SK-N-SH (cell line): ENCODE data around the gene CADPS2. TPM values are rescaled to one million over a fixed set of nuclear protein-coding genes. Genes with fewer than 3 reads are reported as not detected.

Experiments
- CTCF ChIA-PET: fragments of 300-600, 350-600 bp; formaldehyde crosslinking; extraction: SDS; loops from one replicate; lab custom pipeline; 2021; lab: Yijun Ruan, JAX
- POLR2A ChIA-PET: fragments of 350-600 bp; sonication (Branson Sonifier 250); formaldehyde crosslinking; extraction: SDS; loops from one replicate; lab custom pipeline; 2020; ENCODE audit warnings: antibody characterized with exemption, inconsistent platforms; lab: Yijun Ruan, JAX
- DNase-seq: peaks from one replicate; pipeline ENCODE4 v3.0.0; 2012
- H2AFZ ChIP-seq: fragments of 200-600 bp; sonication (generic); 2 replicates; pipeline ENCODE4 v1.8.1; 2016; ENCODE audit warnings: antibody characterized with exemption, mild to moderate bottlenecking, low read depth
- H3F3A ChIP-seq: fragments of 200-600 bp; sonication (generic); replicated peaks from 2 replicates; pipeline ENCODE3; 2016; ENCODE audit warnings: antibody characterized with exemption, mild to moderate bottlenecking; ENCODE audit not compliant: insufficient read depth
- H3K27ac ChIP-seq, 2 experiments: fragments of 200-500 bp in 1 of 2; fragments of 200-600 bp in 1 of 2; sonication (Bioruptor generic) in 1 of 2; sonication (generic), shearing (Covaris generic) in 1 of 2; 2 replicates each; pipeline versions ENCODE4 v1.5.1 to v1.6.1; 2014 to 2016; ENCODE audit warnings: low read depth in 2 of 2, inconsistent platforms in 1 of 2, low read length in 1 of 2, mild to moderate bottlenecking in 1 of 2, mixed read lengths in 1 of 2
- H3K27me3 ChIP-seq: fragments of 200-600 bp; sonication (generic), shearing (Covaris generic); 2 replicates; pipeline ENCODE4 v1.6.1; 2016; ENCODE audit warnings: mixed run types; ENCODE audit not compliant: insufficient read depth
- H3K36me3 ChIP-seq, 2 experiments: fragments of 200-500 bp in 1 of 2; fragments of 200-600 bp in 1 of 2; sonication (Bioruptor generic) in 1 of 2; sonication (generic) in 1 of 2; replicated peaks in 1 of 2; 2 replicates each; pipeline versions ENCODE3 to v1.5.1; 2014 to 2016; ENCODE audit warnings: low read length in 1 of 2, mild to moderate bottlenecking in 1 of 2; ENCODE audit not compliant: insufficient read depth in 2 of 2, control insufficient read depth in 1 of 2
- H3K4me1 ChIP-seq, 2 experiments: fragments of 200-500 bp in 1 of 2; fragments of 200-600 bp in 1 of 2; sonication (Bioruptor generic) in 1 of 2; sonication (generic), shearing (Covaris generic) in 1 of 2; 2 replicates each; pipeline versions ENCODE4 v1.5.1 to v1.6.1; 2014 to 2016; ENCODE audit warnings: low read depth in 1 of 2, low read length in 1 of 2, mixed run types in 1 of 2; ENCODE audit not compliant: insufficient read depth in 2 of 2, control insufficient read depth in 1 of 2
- H3K4me2 ChIP-seq: fragments of 200-600 bp; sonication (generic), shearing (Covaris generic); 2 replicates; pipeline ENCODE4 v1.6.1; 2017; ENCODE audit warnings: mixed run types
- H3K4me3 ChIP-seq, 2 experiments: fragments of 200-500 bp in 1 of 2; fragments of 200-600 bp in 1 of 2; sonication (Bioruptor generic) in 1 of 2; sonication (generic), shearing (Covaris generic) in 1 of 2; 2 replicates each; pipeline versions ENCODE4 v1.5.1 to v1.8.1; 2014 to 2016; ENCODE audit warnings: low read depth in 2 of 2, inconsistent platforms in 1 of 2, low read length in 1 of 2, mild to moderate bottlenecking in 1 of 2, mixed read lengths in 1 of 2, moderate library complexity in 1 of 2
- H3K79me2 ChIP-seq: fragments of 200-600 bp; sonication (generic); 2 replicates; pipeline ENCODE4 v1.8.1; 2017; ENCODE audit warnings: mild to moderate bottlenecking; ENCODE audit not compliant: insufficient read depth
- H3K9ac ChIP-seq: fragments of 200-600 bp; sonication (generic); 2 replicates; pipeline ENCODE4 v1.6.1; 2017; ENCODE audit warnings: mixed run types
- H3K9me2 ChIP-seq: fragments of 200-600 bp; sonication (generic); 2 replicates; pipeline ENCODE4 v1.6.1; 2017; ENCODE audit warnings: mixed run types
- H3K9me3 ChIP-seq: fragments of 200-600 bp; sonication (generic); 2 replicates; pipeline ENCODE4 v1.6.1; 2017; ENCODE audit warnings: mixed run types, mild to moderate bottlenecking, moderate library complexity
- H4K20me1 ChIP-seq: fragments of 200-600 bp; sonication (generic); 2 replicates; pipeline ENCODE4 v1.6.1; 2017; ENCODE audit warnings: mild to moderate bottlenecking, mixed run types; ENCODE audit not compliant: insufficient read depth
- CTCF ChIP-seq: fragments of 200-600 bp; sonication (generic); IDR thresholded peaks from 2 replicates; pipeline ENCODE4 v1.6.1; 2017; ENCODE audit warnings: antibody characterized with exemption, mild to moderate bottlenecking, moderate library complexity
- EZH2phosphoT487 ChIP-seq: fragments of 200-600 bp; sonication (generic); IDR thresholded peaks from 2 replicates; pipeline ENCODE4 v1.6.1; 2017; ENCODE audit warnings: low read depth, mixed run types, mild to moderate bottlenecking, antibody characterized with exemption, moderate library complexity, borderline replicate concordance
- FOXJ3 ChIP-seq: sonication (generic); formaldehyde crosslinking; IDR thresholded peaks from 2 replicates; pipeline ENCODE4 v1.5.1; 2020; ENCODE audit warnings: mild to moderate bottlenecking, missing genetic modification reagents
- MEF2A ChIP-seq: IDR thresholded peaks from 2 replicates; pipeline ENCODE4 v1.4.0; 2012; ENCODE audit warnings: low read depth, borderline replicate concordance
- NFIC ChIP-seq: IDR thresholded peaks from 2 replicates; pipeline ENCODE4 v1.4.0; 2012; ENCODE audit warnings: borderline replicate concordance
- NRF1 ChIP-seq: IDR thresholded peaks from 2 replicates; pipeline ENCODE4 v1.6.1; 2012; ENCODE audit warnings: low read depth, mild to moderate bottlenecking, low read length
- RAD21 ChIP-seq: IDR thresholded peaks from 2 replicates; pipeline ENCODE4 v1.6.1; 2012; ENCODE audit warnings: mild to moderate bottlenecking, low read length
- RCOR1 ChIP-seq: fragments of 150-350 bp; IDR thresholded peaks from 2 replicates; pipeline ENCODE4 v1.6.1; 2017; ENCODE audit warnings: antibody characterized with exemption, low read length
- REST ChIP-seq: IDR thresholded peaks from 2 replicates; pipeline ENCODE4 v1.6.1; 2012; ENCODE audit warnings: mild to moderate bottlenecking, low read depth, low read length, moderate library complexity
- TEAD4 ChIP-seq: IDR thresholded peaks from 2 replicates; pipeline ENCODE4 v1.4.0; 2012; ENCODE audit warnings: mild to moderate bottlenecking, borderline replicate concordance; ENCODE audit not compliant: insufficient read depth
- YY1 ChIP-seq: IDR thresholded peaks from 2 replicates; pipeline ENCODE4 v1.4.0; 2012; ENCODE audit warnings: low read depth, mild to moderate bottlenecking
- WGBS: methylation state at CpG from one replicate; pipeline ENCODE4 v1.1.6; 2017; ENCODE audit warnings: low lambda C conversion rate; 5-methylcytosine and 5-hydroxymethylcytosine counted together
- polyA plus RNA-seq, 3 experiments: library from polyadenylated mRNA; depleted of rRNA; stranded (reverse); fragments of >200 nt; gene quantifications; 2 replicates each; pipeline ENCODE4 v1.2.3, GENCODE V29; 2012

Gene CADPS2
- polyA plus RNA-seq, 1 of the 3 experiments (the other 2 are of a cell fraction): 0.05 TPM

- TF ChIP-seq CTCF: no peak
- TF ChIP-seq MEF2A: no peak
- TF ChIP-seq, all 33 proteins: peak for 0
These were observed 452.5 kb downstream of the CADPS2 start (continued) for GRCh38 chr7:122433765-122434164.

GRCh38 chr7:122430710-122431109, 455.6 kb downstream of the CADPS2 start:
- Histone ChIP-seq H2AFZ (no peak overlapping the region), H3K9me3 (no peaks in the 10 kb centered on the region), H3K27ac (no peak overlapping the region), H4K20me1 (no peaks in the 10 kb centered on the region), H3K4me2 (no peak overlapping the region), H3K4me3 (no peak overlapping the region), H3K4me1 (no peaks in the 10 kb centered on the region), H3K27me3 (no peaks in the 10 kb centered on the region), H3F3A (no peaks in the 10 kb centered on the region), H3K79me2 (no peaks in the 10 kb centered on the region), H3K9me2 (no peaks in the 10 kb centered on the region)
- CTCF ChIA-PET: no interaction called here
- WGBS: 0% methylated on average over 1 of the region's 1 CpG
- TF ChIP-seq YY1: no peak
- TF ChIP-seq EZH2phosphoT487: no peak
- no peak for TF ChIP-seq RCOR1
- TF ChIP-seq NRF1: no peak
- no peak for TF ChIP-seq TEAD4
- no peak for TF ChIP-seq NFIC
- TF ChIP-seq FOXJ3 (CRISPR knock-in tag): no peak
- no peak for TF ChIP-seq RAD21
- no peak for TF ChIP-seq REST
- TF ChIP-seq, all 33 proteins: peak for 0
- no peak for DNase-seq
- POLR2A ChIA-PET: no interaction called here
- Histone ChIP-seq H3K36me3 (no peaks in the 10 kb centered on the region), H3K9ac (no peak overlapping the region)
